ENCODE measurements around the gene ZNF396. TPM values are rescaled to one million over a fixed set of nuclear protein-coding genes. Genes with fewer than 3 reads are reported as not detected.
A peak's percentile ranks its signal among the peaks of the same experiment; 100 is the strongest.

ZNF396 gene
- 1 to 10 TPM; 2.8 to 3.9 (median 3.1) TPM for total RNA-seq

- Histone ChIP-seq H3K4me1 (peaks cover 0 to 20% (median 2%) of the 10 kb centered on the region in 4 donors), H3K36me3 (peaks cover 0 to 11% (median 0%) of the 10 kb centered on the region in 3 donors), H3K9me3 (no peaks in the 10 kb centered on the region), H3K4me3 (peak within 1 kb of the TSS; percentile 64 to 94 (median 78)), H3K27me3 (no peaks in the 10 kb centered on the region), H3K27ac (peak within 1 kb of the TSS; percentile 41 to 82 (median 76))
- 2 to 5% methylated on average over 39 to 61 of the region's 78 CpGs for WGBS, 2 donors
- DNase-seq (ENCODE audit: low spot score in 2 of 2) = peak; percentile 73 to 78
- TF ChIP-seq POLR2A (IDR thresholded peaks at IDR 0.05) (no peak), EP300 (IDR thresholded peaks at IDR 0.05) (peak in 1 of 2 donors; percentile 35), CTCF (IDR thresholded peaks at IDR 0.05) (no peak)
Measured at GRCh38 chr18:35376742-35377695, at the start of gene ZNF396. Gene ZNF396 (minus strand): TSS chr18:35377337. CDS start chr18:35374292, 3,045 bp downstream.

GRCh38 chr18:35426786-35427185, 49.6 kb upstream of the ZNF396 start:
- no peak for TF ChIP-seq CTCF (IDR thresholded peaks at IDR 0.05)
- TF ChIP-seq EP300 (IDR thresholded peaks at IDR 0.05) = no peak
- no peak for TF ChIP-seq POLR2A (IDR thresholded peaks at IDR 0.05)
- no peak overlapping the region for H3K27ac ChIP-seq
- no peak overlapping the region for H3K4me3 ChIP-seq
- 67 to 87% methylated on average over 5 of the region's 5 CpGs for WGBS, 2 donors
- no peaks in the 10 kb centered on the region for H3K36me3 ChIP-seq
- H3K27me3 ChIP-seq = no peaks in the 10 kb centered on the region
- H3K4me1 ChIP-seq = no peaks in the 10 kb centered on the region
- H3K9me3 ChIP-seq = no peaks in the 10 kb centered on the region
- no peak for DNase-seq (ENCODE audit: low spot score in 2 of 2)

GRCh38 chr18:35424356-35424755, 47.2 kb upstream of the ZNF396 start:
- H3K27me3 ChIP-seq = no peaks in the 10 kb centered on the region
- no peak overlapping the region for H3K27ac ChIP-seq
- H3K4me1 ChIP-seq = no peaks in the 10 kb centered on the region
- H3K4me3 ChIP-seq = no peak overlapping the region
- no peaks in the 10 kb centered on the region for H3K36me3 ChIP-seq
- TF ChIP-seq CTCF (IDR thresholded peaks at IDR 0.05) (no peak), EP300 (IDR thresholded peaks at IDR 0.05) (no peak), POLR2A (IDR thresholded peaks at IDR 0.05) (no peak)
- DNase-seq (ENCODE audit: low spot score in 2 of 2) = no peak
- WGBS, 2 donors = 86 to 88% methylated on average over 3 of the region's 3 CpGs
- peaks cover 0 to 4% (median 0%) of the 10 kb centered on the region in 4 donors for H3K9me3 ChIP-seq

- 63 to 79% methylated on average over 3 of the region's 3 CpGs for WGBS, 2 donors
- TF ChIP-seq EP300 (IDR thresholded peaks at IDR 0.05) (no peak), POLR2A (IDR thresholded peaks at IDR 0.05) (no peak), CTCF (IDR thresholded peaks at IDR 0.05) (no peak)
- no peak overlapping the region for H3K27ac ChIP-seq
Measured at GRCh38 chr18:35422237-35422636, 45.1 kb upstream of the ZNF396 start.

GRCh38 chr18:35418610-35419009, 41.5 kb upstream of the ZNF396 start:
- WGBS, 2 donors = 75 to 86% methylated on average over 4 of the region's 4 CpGs
- TF ChIP-seq EP300 (IDR thresholded peaks at IDR 0.05) = no peak
- TF ChIP-seq POLR2A (IDR thresholded peaks at IDR 0.05) = no peak
- no peak for TF ChIP-seq CTCF (IDR thresholded peaks at IDR 0.05)
- Histone ChIP-seq H3K36me3 (no peaks in the 10 kb centered on the region), H3K4me1 (peaks cover 0 to 12% (median 3%) of the 10 kb centered on the region in 4 donors), H3K4me3 (no peak overlapping the region), H3K9me3 (peaks cover 0 to 24% (median 3%) of the 10 kb centered on the region in 4 donors), H3K27me3 (no peaks in the 10 kb centered on the region), H3K27ac (no peak overlapping the region)
- no peak for DNase-seq (ENCODE audit: low spot score in 2 of 2)

More at GRCh38 chr18:35422237-35422636, 45.1 kb upstream of the ZNF396 start:
- no peak overlapping the region for H3K4me3 ChIP-seq
- H3K36me3 ChIP-seq = no peaks in the 10 kb centered on the region
- DNase-seq (ENCODE audit: low spot score in 2 of 2) = no peak
- no peaks in the 10 kb centered on the region for H3K4me1 ChIP-seq
- no peaks in the 10 kb centered on the region for H3K27me3 ChIP-seq
- H3K9me3 ChIP-seq = peaks cover 0 to 20% (median 1%) of the 10 kb centered on the region in 4 donors
